HEK293 (cell line): ENCODE measurements around the gene ALS2CL.

Experiments used
- CTCF ChIA-PET: fragments of 350-600 bp; formaldehyde crosslinking; extraction: SDS; loops from one replicate; lab custom pipeline; 2021; ENCODE audit warnings: antibody characterized with exemption; lab: Yijun Ruan, JAX
- POLR2A ChIA-PET: fragments of 300-600 bp; formaldehyde crosslinking; extraction: SDS; loops from one replicate; lab custom pipeline; 2020; ENCODE audit warnings: antibody characterized with exemption, inconsistent platforms; lab: Yijun Ruan, JAX
- H3K27ac ChIP-seq: fragments of 200-500 bp; sonication (Bioruptor generic); 2 replicates; pipeline ENCODE4 v1.5.1; 2014; ENCODE audit warnings: low read depth, low read length, control low read depth, inconsistent platforms; ENCODE audit errors: extremely low read depth
- H3K36me3 ChIP-seq, 2 experiments: fragments of 200-500 bp in 1 of 2; sonication (Bioruptor generic) in 1 of 2; 1 replicate in 1 of 2; 2 replicates in 1 of 2; pipeline ENCODE4 v1.5.1; 2014 to 2017; ENCODE audit warnings: inconsistent platforms in 2 of 2, low read length in 2 of 2; ENCODE audit not compliant: control insufficient read depth in 2 of 2, insufficient read depth in 1 of 2
- H3K4me1 ChIP-seq: fragments of 200-500 bp; sonication (Bioruptor generic); 2 replicates; pipeline ENCODE4 v1.5.1; 2014; ENCODE audit warnings: mild to moderate bottlenecking, low read length, inconsistent platforms; ENCODE audit not compliant: control insufficient read depth, insufficient read depth
- H3K4me3 ChIP-seq: 2 replicates; pipeline ENCODE4 v1.5.1; 2011; ENCODE audit warnings: low read depth, mild to moderate bottlenecking, control low read depth, low read length, moderate library complexity
- H3K9me3 ChIP-seq: fragments of 200-500 bp; sonication (Bioruptor generic); 2 replicates; pipeline ENCODE4 v1.5.1; 2014; ENCODE audit warnings: low read depth, low read length, inconsistent platforms; ENCODE audit not compliant: control insufficient read depth, insufficient read depth
- GFI1B ChIP-seq: fragments of 450-650 bp; formaldehyde crosslinking; IDR thresholded peaks from 2 replicates; pipeline ENCODE4 v1.5.1; 2016; ENCODE audit warnings: missing biosample characterization, missing genetic modification characterization
- GLIS2 ChIP-seq: fragments of 450-650 bp; formaldehyde crosslinking; IDR thresholded peaks from 2 replicates; pipeline ENCODE4 v1.5.1; 2016; ENCODE audit warnings: missing biosample characterization, missing genetic modification characterization
- ZBTB20 ChIP-seq: fragments of 450-650 bp; formaldehyde crosslinking; IDR thresholded peaks from 2 replicates; pipeline ENCODE4 v1.5.1; 2016; ENCODE audit warnings: missing biosample characterization, missing genetic modification characterization
- ZIC2 ChIP-seq: fragments of 450-650 bp; formaldehyde crosslinking; IDR thresholded peaks from 2 replicates; pipeline ENCODE4 v1.5.1; 2016; ENCODE audit warnings: missing biosample characterization, missing genetic modification characterization
- ZNF10 ChIP-seq: fragments of 450-650 bp; formaldehyde crosslinking; IDR thresholded peaks from 2 replicates; pipeline ENCODE4 v1.5.1; 2017; ENCODE audit warnings: missing biosample characterization, missing genetic modification characterization
- ZNF146 ChIP-seq: fragments of 450-650 bp; formaldehyde crosslinking; IDR thresholded peaks from 2 replicates; pipeline ENCODE4 v1.5.1; 2016; ENCODE audit warnings: missing biosample characterization, missing genetic modification characterization
- ZNF155 ChIP-seq: fragments of 450-650 bp; formaldehyde crosslinking; IDR thresholded peaks from 2 replicates; pipeline ENCODE4 v1.5.1; 2016; ENCODE audit warnings: missing biosample characterization, missing genetic modification characterization
- ZNF157 ChIP-seq: fragments of 450-650 bp; formaldehyde crosslinking; IDR thresholded peaks from 2 replicates; pipeline ENCODE4 v1.5.1; 2016; ENCODE audit warnings: missing biosample characterization, missing genetic modification characterization
- ZNF24 ChIP-seq: fragments of 450-650 bp; formaldehyde crosslinking; IDR thresholded peaks from 2 replicates; pipeline ENCODE4 v1.5.1; 2016; ENCODE audit warnings: missing biosample characterization, missing genetic modification characterization
- ZNF266 ChIP-seq: fragments of 450-650 bp; formaldehyde crosslinking; IDR thresholded peaks from 2 replicates; pipeline ENCODE4 v1.5.1; 2016; ENCODE audit warnings: missing biosample characterization, missing genetic modification characterization, low read depth
- ZNF302 ChIP-seq: fragments of 450-650 bp; formaldehyde crosslinking; IDR thresholded peaks from 2 replicates; pipeline ENCODE4 v1.5.1; 2016; ENCODE audit warnings: missing biosample characterization, missing genetic modification characterization, low read depth
- ZNF335 ChIP-seq: fragments of 450-650 bp; formaldehyde crosslinking; conservative IDR thresholded peaks from 2 replicates; pipeline ENCODE4 v1.5.1; 2016; ENCODE audit warnings: missing biosample characterization, missing genetic modification characterization
- ZNF366 ChIP-seq: fragments of 450-650 bp; formaldehyde crosslinking; conservative IDR thresholded peaks from 2 replicates; pipeline ENCODE4 v1.5.1; 2016; ENCODE audit warnings: missing biosample characterization, missing genetic modification characterization
- ZNF404 ChIP-seq: fragments of 450-650 bp; formaldehyde crosslinking; IDR thresholded peaks from 2 replicates; pipeline ENCODE4 v1.5.1; 2017; ENCODE audit warnings: missing biosample characterization, missing genetic modification characterization
- ZNF548 ChIP-seq: fragments of 450-650 bp; formaldehyde crosslinking; IDR thresholded peaks from 2 replicates; pipeline ENCODE4 v1.5.1; 2016; ENCODE audit warnings: missing biosample characterization, missing genetic modification characterization
- ZNF555 ChIP-seq: fragments of 450-650 bp; formaldehyde crosslinking; conservative IDR thresholded peaks from 2 replicates; pipeline ENCODE4 v1.5.1; 2017; ENCODE audit warnings: missing biosample characterization, mild to moderate bottlenecking, missing genetic modification characterization, inconsistent platforms
- ZNF561 ChIP-seq: fragments of 450-650 bp; IDR thresholded peaks from 2 replicates; pipeline ENCODE4 v1.5.1; 2018; ENCODE audit warnings: missing biosample characterization, missing genetic modification characterization, borderline replicate concordance
- ZNF629 ChIP-seq: fragments of 450-650 bp; formaldehyde crosslinking; IDR thresholded peaks from 2 replicates; pipeline ENCODE4 v1.5.1; 2017; ENCODE audit warnings: missing biosample characterization, missing genetic modification characterization
- ZNF707 ChIP-seq: fragments of 450-650 bp; formaldehyde crosslinking; IDR thresholded peaks from 2 replicates; pipeline ENCODE4 v1.5.1; 2016; ENCODE audit warnings: missing biosample characterization, missing genetic modification characterization
- ZNF830 ChIP-seq: fragments of 450-650 bp; IDR thresholded peaks from 2 replicates; pipeline ENCODE4 v1.5.0; 2018; ENCODE audit warnings: missing biosample characterization, missing genetic modification characterization, low read depth, mild to moderate bottlenecking, moderate library complexity
- TF ChIP-seq, protein P1 (sequence below): fragments of 450-650 bp; formaldehyde crosslinking; IDR thresholded peaks from 2 replicates; pipeline ENCODE4 v1.5.1; 2016; ENCODE audit warnings: missing biosample characterization, missing genetic modification characterization
- TF ChIP-seq, protein P2 (sequence below): fragments of 450-650 bp; formaldehyde crosslinking; conservative IDR thresholded peaks from 2 replicates; pipeline ENCODE4 v1.5.1; 2016; ENCODE audit warnings: low read depth, missing biosample characterization, missing genetic modification characterization
- TF ChIP-seq, protein P3 (sequence below): fragments of 450-650 bp; formaldehyde crosslinking; IDR thresholded peaks from 2 replicates; pipeline ENCODE4 v1.5.1; 2016; ENCODE audit warnings: missing biosample characterization, missing genetic modification characterization
- TF ChIP-seq, protein P4 (sequence below): sonication (generic); formaldehyde crosslinking; IDR thresholded peaks from 2 replicates; pipeline ENCODE4 v1.8.1; 2022; ENCODE audit warnings: mild to moderate bottlenecking, moderate library complexity, missing genetic modification reagents

The ALS2CL gene

DNA sequence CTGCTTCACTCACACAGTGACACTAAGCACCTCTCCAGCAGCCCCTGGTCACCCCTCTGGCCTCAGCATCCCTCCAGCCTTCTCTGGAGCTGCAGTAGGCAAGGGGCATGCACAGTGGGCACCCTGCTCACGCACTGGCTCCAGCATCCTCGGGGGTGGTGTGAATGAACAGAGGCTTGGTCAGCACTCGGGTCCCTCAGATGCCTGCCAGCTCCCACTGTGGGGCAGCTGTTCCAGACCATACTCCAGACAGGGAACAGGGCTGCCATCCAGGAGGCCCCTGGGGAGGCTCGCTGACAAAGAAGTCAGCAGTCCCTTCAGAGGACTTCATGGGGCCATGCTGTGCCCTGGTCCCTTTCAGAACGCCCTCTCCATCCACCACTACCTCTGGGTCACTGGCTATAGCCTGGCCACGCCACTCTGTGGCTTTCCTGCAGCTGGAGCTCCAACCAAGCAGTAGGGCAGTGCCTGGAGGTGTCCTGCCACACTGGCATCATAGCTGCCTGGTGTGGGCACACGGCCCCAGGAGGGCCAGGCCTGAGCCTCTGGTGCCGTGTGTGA, 26.3 kb downstream of the ALS2CL start (continued):
- TF ChIP-seq, protein P1, sequence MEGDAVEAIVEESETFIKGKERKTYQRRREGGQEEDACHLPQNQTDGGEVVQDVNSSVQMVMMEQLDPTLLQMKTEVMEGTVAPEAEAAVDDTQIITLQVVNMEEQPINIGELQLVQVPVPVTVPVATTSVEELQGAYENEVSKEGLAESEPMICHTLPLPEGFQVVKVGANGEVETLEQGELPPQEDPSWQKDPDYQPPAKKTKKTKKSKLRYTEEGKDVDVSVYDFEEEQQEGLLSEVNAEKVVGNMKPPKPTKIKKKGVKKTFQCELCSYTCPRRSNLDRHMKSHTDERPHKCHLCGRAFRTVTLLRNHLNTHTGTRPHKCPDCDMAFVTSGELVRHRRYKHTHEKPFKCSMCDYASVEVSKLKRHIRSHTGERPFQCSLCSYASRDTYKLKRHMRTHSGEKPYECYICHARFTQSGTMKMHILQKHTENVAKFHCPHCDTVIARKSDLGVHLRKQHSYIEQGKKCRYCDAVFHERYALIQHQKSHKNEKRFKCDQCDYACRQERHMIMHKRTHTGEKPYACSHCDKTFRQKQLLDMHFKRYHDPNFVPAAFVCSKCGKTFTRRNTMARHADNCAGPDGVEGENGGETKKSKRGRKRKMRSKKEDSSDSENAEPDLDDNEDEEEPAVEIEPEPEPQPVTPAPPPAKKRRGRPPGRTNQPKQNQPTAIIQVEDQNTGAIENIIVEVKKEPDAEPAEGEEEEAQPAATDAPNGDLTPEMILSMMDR (tag by site-specific recombination), result no peak

DNA sequence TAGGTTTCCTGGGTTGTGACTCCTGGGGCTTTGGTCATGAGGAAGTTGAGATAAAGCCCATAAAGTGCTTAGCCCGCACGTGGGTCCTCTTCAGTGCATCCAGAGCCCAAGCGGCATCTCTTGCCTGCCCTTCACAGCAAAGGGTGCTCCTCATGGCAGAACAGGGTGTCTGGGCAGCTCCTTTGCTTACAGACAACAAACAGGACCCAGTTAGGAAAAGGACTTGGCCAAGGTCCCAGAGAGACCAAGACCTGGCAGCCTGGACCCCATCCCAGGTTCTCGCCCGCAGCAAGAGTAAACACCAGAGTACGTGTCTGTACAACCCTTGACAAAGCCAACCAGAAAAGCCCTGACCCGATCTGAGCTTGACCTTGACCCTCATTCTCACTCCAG, 27.0 kb downstream of the ALS2CL start:
- ChIA-PET POLR2A (no interaction called here), CTCF (interaction anchor here (0.7 kb wide), 1 partner anchor 278 kb away, joined by 3 read pairs; no protein-coding TSS in a partner anchor)
- no peak overlapping the region for H3K4me3 ChIP-seq
- no peaks in the 10 kb centered on the region for H3K9me3 ChIP-seq
- no peak for TF ChIP-seq ZNF335 (tag by site-specific recombination)
- H3K27ac ChIP-seq, result no peak overlapping the region
- H3K4me1 ChIP-seq, result no peaks in the 10 kb centered on the region; the same call in 1 of the 2 replicates
- H3K36me3 ChIP-seq, result no peaks in the 10 kb centered on the region

DNA sequence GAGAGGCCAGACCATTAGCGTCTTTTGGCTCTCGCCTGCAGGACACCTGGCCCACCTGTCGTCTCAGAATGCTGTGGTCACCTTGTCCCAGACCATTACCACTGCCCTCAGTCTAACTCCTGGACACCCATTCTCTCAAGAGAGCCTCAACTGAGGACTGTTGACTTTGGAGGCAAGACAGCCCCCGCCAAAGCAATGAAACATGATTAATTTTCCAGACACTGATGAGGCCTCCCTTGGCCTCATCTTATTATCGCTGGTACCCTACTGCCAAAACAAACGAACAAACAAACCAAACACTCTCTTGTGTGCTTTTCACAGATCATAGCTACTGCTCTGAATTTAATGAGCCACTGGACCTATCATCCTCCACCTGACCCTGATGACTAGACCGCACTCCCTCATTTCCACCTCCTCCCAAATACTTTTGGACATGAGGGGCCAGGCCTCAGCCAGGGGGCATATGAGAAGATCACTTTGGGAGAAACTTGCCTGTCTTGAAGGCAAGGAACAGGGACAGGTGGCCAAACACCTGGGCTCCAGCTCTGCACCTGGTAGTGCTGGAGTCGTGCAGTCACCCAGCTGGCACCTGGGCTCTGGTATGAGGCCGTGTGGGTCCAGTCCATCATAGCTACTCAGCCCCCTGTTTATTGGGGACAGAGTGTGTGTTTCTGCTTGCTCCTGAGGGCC, 27.6 kb downstream of the ALS2CL start:
- H3K36me3 ChIP-seq, result no peaks in the 10 kb centered on the region
- no peaks in the 10 kb centered on the region; the same call in 1 of the 2 replicates for H3K4me1 ChIP-seq
- H3K27ac ChIP-seq, result no peak overlapping the region
- ChIA-PET CTCF (interaction anchor here (0.6 to 1.2 kb wide), 2 partner anchors 18 to 625 kb away, joined by 3 to 4 read pairs; no protein-coding TSS in a partner anchor), POLR2A (no interaction called here)
- no peak overlapping the region for H3K4me3 ChIP-seq
- no peaks in the 10 kb centered on the region for H3K9me3 ChIP-seq
- TF ChIP-seq ZNF157 (tag by site-specific recombination) (no peak), ZNF707 (no peak), ZNF266 (no peak), ZNF404 (no peak), ZNF10 (tag by site-specific recombination) (peak; percentile 74), ZNF555 (no peak), ZNF366 (tag by site-specific recombination) (no peak), ZNF302 (tag by site-specific recombination) (no peak), ZNF561 (no peak), ZBTB20 (tag by site-specific recombination) (no peak), ZNF146 (tag by site-specific recombination) (no peak), ZNF629 (tag by site-specific recombination) (no peak), GFI1B (tag by site-specific recombination) (no peak), ZIC2 (tag by site-specific recombination) (peak; percentile 44; the same call in 1 of the 2 replicates), ZNF24 (tag by site-specific recombination) (no peak), ZNF155 (no peak), ZNF548 (tag by site-specific recombination) (no peak), ZNF830 (no peak), GLIS2 (tag by site-specific recombination) (no peak)
- TF ChIP-seq, protein P2, sequence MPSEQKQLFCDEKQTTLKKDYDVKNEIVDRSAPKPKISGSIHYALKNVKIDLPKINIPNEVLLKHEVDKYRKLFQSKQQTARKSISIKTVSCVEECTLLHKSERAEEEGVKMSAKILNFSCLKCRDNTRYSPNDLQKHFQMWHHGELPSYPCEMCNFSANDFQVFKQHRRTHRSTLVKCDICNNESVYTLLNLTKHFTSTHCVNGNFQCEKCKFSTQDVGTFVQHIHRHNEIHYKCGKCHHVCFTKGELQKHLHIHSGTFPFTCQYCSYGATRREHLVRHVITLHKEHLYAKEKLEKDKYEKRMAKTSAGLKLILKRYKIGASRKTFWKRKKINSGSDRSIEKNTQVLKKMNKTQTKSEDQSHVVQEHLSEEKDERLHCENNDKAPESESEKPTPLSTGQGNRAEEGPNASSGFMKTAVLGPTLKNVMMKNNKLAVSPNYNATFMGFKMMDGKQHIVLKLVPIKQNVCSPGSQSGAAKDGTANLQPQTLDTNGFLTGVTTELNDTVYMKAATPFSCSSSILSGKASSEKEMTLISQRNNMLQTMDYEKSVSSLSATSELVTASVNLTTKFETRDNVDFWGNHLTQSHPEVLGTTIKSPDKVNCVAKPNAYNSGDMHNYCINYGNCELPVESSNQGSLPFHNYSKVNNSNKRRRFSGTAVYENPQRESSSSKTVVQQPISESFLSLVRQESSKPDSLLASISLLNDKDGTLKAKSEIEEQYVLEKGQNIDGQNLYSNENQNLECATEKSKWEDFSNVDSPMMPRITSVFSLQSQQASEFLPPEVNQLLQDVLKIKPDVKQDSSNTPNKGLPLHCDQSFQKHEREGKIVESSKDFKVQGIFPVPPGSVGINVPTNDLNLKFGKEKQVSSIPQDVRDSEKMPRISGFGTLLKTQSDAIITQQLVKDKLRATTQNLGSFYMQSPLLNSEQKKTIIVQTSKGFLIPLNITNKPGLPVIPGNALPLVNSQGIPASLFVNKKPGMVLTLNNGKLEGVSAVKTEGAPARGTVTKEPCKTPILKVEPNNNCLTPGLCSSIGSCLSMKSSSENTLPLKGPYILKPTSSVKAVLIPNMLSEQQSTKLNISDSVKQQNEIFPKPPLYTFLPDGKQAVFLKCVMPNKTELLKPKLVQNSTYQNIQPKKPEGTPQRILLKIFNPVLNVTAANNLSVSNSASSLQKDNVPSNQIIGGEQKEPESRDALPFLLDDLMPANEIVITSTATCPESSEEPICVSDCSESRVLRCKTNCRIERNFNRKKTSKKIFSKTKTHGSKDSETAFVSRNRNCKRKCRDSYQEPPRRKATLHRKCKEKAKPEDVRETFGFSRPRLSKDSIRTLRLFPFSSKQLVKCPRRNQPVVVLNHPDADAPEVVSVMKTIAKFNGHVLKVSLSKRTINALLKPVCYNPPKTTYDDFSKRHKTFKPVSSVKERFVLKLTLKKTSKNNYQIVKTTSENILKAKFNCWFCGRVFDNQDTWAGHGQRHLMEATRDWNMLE (tag by site-specific recombination), result no peak
- TF ChIP-seq, protein P3, sequence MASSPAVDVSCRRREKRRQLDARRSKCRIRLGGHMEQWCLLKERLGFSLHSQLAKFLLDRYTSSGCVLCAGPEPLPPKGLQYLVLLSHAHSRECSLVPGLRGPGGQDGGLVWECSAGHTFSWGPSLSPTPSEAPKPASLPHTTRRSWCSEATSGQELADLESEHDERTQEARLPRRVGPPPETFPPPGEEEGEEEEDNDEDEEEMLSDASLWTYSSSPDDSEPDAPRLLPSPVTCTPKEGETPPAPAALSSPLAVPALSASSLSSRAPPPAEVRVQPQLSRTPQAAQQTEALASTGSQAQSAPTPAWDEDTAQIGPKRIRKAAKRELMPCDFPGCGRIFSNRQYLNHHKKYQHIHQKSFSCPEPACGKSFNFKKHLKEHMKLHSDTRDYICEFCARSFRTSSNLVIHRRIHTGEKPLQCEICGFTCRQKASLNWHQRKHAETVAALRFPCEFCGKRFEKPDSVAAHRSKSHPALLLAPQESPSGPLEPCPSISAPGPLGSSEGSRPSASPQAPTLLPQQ, result no peak
- TF ChIP-seq, protein P4, sequence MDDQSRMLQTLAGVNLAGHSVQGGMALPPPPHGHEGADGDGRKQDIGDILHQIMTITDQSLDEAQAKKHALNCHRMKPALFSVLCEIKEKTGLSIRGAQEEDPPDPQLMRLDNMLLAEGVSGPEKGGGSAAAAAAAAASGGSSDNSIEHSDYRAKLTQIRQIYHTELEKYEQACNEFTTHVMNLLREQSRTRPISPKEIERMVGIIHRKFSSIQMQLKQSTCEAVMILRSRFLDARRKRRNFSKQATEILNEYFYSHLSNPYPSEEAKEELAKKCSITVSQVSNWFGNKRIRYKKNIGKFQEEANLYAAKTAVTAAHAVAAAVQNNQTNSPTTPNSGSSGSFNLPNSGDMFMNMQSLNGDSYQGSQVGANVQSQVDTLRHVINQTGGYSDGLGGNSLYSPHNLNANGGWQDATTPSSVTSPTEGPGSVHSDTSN, result no peak
